Gastroesophageal sphincter (tissue), 3 donors: ENCODE data around the gene MEOX2.

Source experiments
- CTCF ChIP-seq, 4 experiments: fragments of 200-600 bp in 2 of 4; fragments of 450-650 bp in 2 of 4; sonication (generic) in 1 of 4; IDR thresholded peaks; one replicate each; pipeline ENCODE4 v1.5.1; 2017 to 2019; ENCODE audit warnings: antibody characterized with exemption in 4 of 4, mild to moderate bottlenecking in 2 of 4, moderate library complexity in 2 of 4
- EP300 ChIP-seq: sonication (generic); formaldehyde crosslinking; IDR thresholded peaks from one replicate; pipeline ENCODE4 v1.6.1; 2017; ENCODE audit warnings: antibody characterized with exemption, mild to moderate bottlenecking

- TF ChIP-seq CTCF (IDR thresholded peaks at IDR 0.05) (peak in 1 of 4 experiments; percentile 14), EP300 (no peak)
Observed at GRCh38 chr7:15687546-15688278, 1.2 kb upstream of the MEOX2 start.
